HepG2 (cell line): ENCODE results near the gene RETN. TPM values are rescaled to one million over a fixed set of nuclear protein-coding genes. Genes with fewer than 3 reads are reported as not detected.

Experiments
- BCL6 ChIP-seq: IDR thresholded peaks from 2 replicates; pipeline ENCODE4 v1.6.1; 2016; ENCODE audit warnings: missing genetic modification reagents, missing compliant biosample characterization
- CENPX ChIP-seq: sonication (generic); formaldehyde crosslinking; IDR thresholded peaks from 2 replicates; pipeline ENCODE4 v1.9.0; 2021; ENCODE audit warnings: mild to moderate bottlenecking, missing genetic modification reagents, moderate library complexity
- FOXP1 ChIP-seq, 2 experiments: fragments of 450-650 bp in 1 of 2; IDR thresholded peaks; 2 replicates each; pipeline ENCODE4 v1.6.1; 2017 to 2018; ENCODE audit warnings: antibody characterized with exemption in 1 of 2
- HOXA5 ChIP-seq: sonication (generic); formaldehyde crosslinking; IDR thresholded peaks from 2 replicates; pipeline ENCODE4 v1.4.0; 2020; ENCODE audit warnings: missing genetic modification reagents
- KLF15 ChIP-seq: sonication (generic); formaldehyde crosslinking; IDR thresholded peaks from 2 replicates; pipeline ENCODE4 v1.8.1; 2023; ENCODE audit warnings: borderline replicate concordance, mild to moderate bottlenecking, inconsistent platforms, missing genetic modification reagents, mixed read lengths
- MZF1 ChIP-seq: sonication (generic); formaldehyde crosslinking; IDR thresholded peaks from 2 replicates; pipeline ENCODE4 v1.8.1; 2023; ENCODE audit warnings: mild to moderate bottlenecking, missing genetic modification reagents, borderline replicate concordance
- NFYB ChIP-seq: sonication (generic); formaldehyde crosslinking; IDR thresholded peaks from 2 replicates; pipeline ENCODE4 v1.4.0; 2020; ENCODE audit warnings: missing genetic modification reagents
- SP2 ChIP-seq: sonication (generic); formaldehyde crosslinking; IDR thresholded peaks from 2 replicates; pipeline ENCODE4 v1.5.1; 2020; ENCODE audit warnings: mild to moderate bottlenecking, missing genetic modification reagents
- TEAD3 ChIP-seq: optimal IDR thresholded peaks from 2 replicates; pipeline ENCODE3; 2016; ENCODE audit warnings: borderline replicate concordance
- XRCC5 ChIP-seq: fragments of 200-400 bp; formaldehyde crosslinking; optimal IDR thresholded peaks from 2 replicates; pipeline ENCODE3; 2017; ENCODE audit warnings: mild to moderate bottlenecking, low read length
- ZBTB21 ChIP-seq: sonication (generic); formaldehyde crosslinking; IDR thresholded peaks from 2 replicates; pipeline ENCODE4 v1.4.0; 2020; ENCODE audit warnings: missing genetic modification reagents
- ZBTB42 ChIP-seq: sonication (generic); formaldehyde crosslinking; IDR thresholded peaks from 2 replicates; pipeline ENCODE4 v1.5.0; 2020; ENCODE audit warnings: mild to moderate bottlenecking, missing genetic modification reagents
- ZFP36L1 ChIP-seq: sonication (generic); formaldehyde crosslinking; IDR thresholded peaks from 2 replicates; pipeline ENCODE4 v1.8.0; 2022; ENCODE audit warnings: mild to moderate bottlenecking, missing genetic modification reagents, moderate library complexity
- ZNF234 ChIP-seq: sonication (generic); formaldehyde crosslinking; conservative IDR thresholded peaks from 2 replicates; pipeline ENCODE4 v1.5.1; 2020; ENCODE audit warnings: mild to moderate bottlenecking, missing genetic modification reagents
- polyA plus RNA-seq, 8 experiments: library from polyadenylated mRNA; depleted of rRNA in 3 of 8; stranded (reverse) in 7 of 8; unstranded in 1 of 8; fragments of >200 nt; fragmentation: Illumina TruSeq in 4 of 8; extraction: Trizol in 4 of 8; gene quantifications; 2 replicates each; pipeline versions ENCODE4 v1.2.1 to v1.2.3, GENCODE V29; 2011 to 2016; ENCODE audit warnings: low read depth in 4 of 8, missing spikeins in 1 of 8, mixed read lengths in 1 of 8; ENCODE audit not compliant: insufficient read depth in 1 of 8
- total RNA-seq, 5 experiments: library from RNA; depleted of rRNA; stranded (reverse); fragments of >200 nt; fragmentation: Illumina TruSeq; extraction: Trizol; gene quantifications; 2 replicates each; pipeline ENCODE4 v1.2.3, GENCODE V29; 2016; ENCODE audit warnings: low read depth in 1 of 5
- TF ChIP-seq, protein P1 (sequence below): sonication (generic); formaldehyde crosslinking; IDR thresholded peaks from 2 replicates; pipeline ENCODE4 v1.4.0; 2020; ENCODE audit warnings: mild to moderate bottlenecking, missing genetic modification reagents, borderline replicate concordance
- TF ChIP-seq, protein P2 (sequence below): IDR thresholded peaks from 2 replicates; pipeline ENCODE4 v1.6.1; 2016; ENCODE audit warnings: low read depth, control low read depth
- TF ChIP-seq, protein P3 (sequence below): sonication (generic); formaldehyde crosslinking; IDR thresholded peaks from 2 replicates; pipeline ENCODE4 v1.4.0; 2020; ENCODE audit warnings: mild to moderate bottlenecking, low read depth, missing genetic modification reagents
- TF ChIP-seq, protein P4 (sequence below): sonication (generic); formaldehyde crosslinking; IDR thresholded peaks from 2 replicates; pipeline ENCODE4 v1.5.1; 2020; ENCODE audit warnings: mild to moderate bottlenecking, missing genetic modification reagents, moderate library complexity

The RETN gene
- total and polyA plus RNA-seq, 2 of the 13 experiments (the other 11 are each of a cell fraction or from before 2014, with no cell fraction given): not detected

DNA sequence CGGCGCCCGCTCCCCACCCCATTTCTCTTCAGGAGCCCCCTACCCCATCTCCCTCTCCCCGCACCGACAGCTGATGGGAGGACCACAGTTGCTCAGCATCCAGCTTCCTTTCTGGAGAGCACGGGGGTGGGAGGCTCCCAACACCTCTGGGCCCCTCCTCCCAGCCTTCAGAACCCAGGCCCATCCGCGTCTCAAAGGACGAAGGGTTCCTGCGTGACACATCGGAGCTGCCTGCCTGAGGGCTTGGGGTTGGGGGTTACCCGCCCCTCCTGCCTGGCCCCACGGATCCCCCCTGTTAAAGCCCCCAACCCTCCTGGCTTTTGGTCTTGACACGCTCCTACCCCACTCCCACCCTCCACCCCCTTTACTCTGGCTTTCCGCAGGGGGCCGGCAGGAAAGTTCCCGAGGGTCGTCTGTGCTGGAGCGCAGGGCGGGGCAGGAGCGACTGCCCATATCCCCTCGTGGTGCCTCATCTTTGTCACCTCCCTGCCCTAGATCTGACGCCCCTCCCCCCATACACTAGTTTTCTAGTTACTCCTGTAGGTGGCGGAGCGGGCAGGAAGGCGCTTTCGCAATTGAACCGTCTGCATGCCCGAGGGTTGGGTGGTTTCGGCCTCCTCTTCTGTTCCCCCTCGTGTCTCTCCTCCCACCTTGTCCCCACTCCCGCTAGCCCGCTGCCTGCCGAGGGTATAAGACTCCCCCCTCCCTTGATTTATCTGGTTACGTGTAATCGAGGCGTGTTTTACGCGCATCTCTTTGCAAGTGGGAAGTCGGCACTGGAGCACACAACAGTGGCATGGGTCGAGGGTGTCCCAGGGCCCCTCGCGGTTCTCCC, 12.7 kb downstream of the RETN start (continued):
- TF ChIP-seq SP2 (CRISPR knock-in tag) (no peak), ZFP36L1 (CRISPR knock-in tag) (no peak), HOXA5 (no peak), ZBTB21 (CRISPR knock-in tag) (no peak), MZF1 (CRISPR knock-in tag) (0 out of 2 replicates have a peak, but pooled peaks have one; percentile 32), XRCC5 (peak; percentile 83), BCL6 (peak; percentile 33; the same call in 1 of the 2 replicates), ZBTB42 (CRISPR knock-in tag) (no peak), CENPX (CRISPR knock-in tag) (no peak), ZNF234 (CRISPR knock-in tag) (0 out of 2 replicates have a peak, but pooled peaks have one; percentile 3), NFYB (CRISPR knock-in tag) (no peak), KLF15 (CRISPR knock-in tag) (no peak), FOXP1 (IDR thresholded peaks at IDR 0.05) (no peak), FOXP1 (CRISPR knock-in tag; IDR thresholded peaks at IDR 0.05) (0 out of 2 replicates have a peak, but pooled peaks have one; percentile 20), TEAD3 (CRISPR knock-in tag) (peak; percentile 37)
- TF ChIP-seq, protein P1, sequence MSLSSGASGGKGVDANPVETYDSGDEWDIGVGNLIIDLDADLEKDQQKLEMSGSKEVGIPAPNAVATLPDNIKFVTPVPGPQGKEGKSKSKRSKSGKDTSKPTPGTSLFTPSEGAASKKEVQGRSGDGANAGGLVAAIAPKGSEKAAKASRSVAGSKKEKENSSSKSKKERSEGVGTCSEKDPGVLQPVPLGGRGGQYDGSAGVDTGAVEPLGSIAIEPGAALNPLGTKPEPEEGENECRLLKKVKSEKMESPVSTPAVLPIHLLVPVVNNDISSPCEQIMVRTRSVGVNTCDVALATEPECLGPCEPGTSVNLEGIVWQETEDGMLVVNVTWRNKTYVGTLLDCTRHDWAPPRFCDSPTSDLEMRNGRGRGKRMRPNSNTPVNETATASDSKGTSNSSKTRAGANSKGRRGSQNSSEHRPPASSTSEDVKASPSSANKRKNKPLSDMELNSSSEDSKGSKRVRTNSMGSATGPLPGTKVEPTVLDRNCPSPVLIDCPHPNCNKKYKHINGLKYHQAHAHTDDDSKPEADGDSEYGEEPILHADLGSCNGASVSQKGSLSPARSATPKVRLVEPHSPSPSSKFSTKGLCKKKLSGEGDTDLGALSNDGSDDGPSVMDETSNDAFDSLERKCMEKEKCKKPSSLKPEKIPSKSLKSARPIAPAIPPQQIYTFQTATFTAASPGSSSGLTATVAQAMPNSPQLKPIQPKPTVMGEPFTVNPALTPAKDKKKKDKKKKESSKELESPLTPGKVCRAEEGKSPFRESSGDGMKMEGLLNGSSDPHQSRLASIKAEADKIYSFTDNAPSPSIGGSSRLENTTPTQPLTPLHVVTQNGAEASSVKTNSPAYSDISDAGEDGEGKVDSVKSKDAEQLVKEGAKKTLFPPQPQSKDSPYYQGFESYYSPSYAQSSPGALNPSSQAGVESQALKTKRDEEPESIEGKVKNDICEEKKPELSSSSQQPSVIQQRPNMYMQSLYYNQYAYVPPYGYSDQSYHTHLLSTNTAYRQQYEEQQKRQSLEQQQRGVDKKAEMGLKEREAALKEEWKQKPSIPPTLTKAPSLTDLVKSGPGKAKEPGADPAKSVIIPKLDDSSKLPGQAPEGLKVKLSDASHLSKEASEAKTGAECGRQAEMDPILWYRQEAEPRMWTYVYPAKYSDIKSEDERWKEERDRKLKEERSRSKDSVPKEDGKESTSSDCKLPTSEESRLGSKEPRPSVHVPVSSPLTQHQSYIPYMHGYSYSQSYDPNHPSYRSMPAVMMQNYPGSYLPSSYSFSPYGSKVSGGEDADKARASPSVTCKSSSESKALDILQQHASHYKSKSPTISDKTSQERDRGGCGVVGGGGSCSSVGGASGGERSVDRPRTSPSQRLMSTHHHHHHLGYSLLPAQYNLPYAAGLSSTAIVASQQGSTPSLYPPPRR: 0 out of 2 replicates have a peak, but pooled peaks have one; percentile 13
- TF ChIP-seq, protein P2, sequence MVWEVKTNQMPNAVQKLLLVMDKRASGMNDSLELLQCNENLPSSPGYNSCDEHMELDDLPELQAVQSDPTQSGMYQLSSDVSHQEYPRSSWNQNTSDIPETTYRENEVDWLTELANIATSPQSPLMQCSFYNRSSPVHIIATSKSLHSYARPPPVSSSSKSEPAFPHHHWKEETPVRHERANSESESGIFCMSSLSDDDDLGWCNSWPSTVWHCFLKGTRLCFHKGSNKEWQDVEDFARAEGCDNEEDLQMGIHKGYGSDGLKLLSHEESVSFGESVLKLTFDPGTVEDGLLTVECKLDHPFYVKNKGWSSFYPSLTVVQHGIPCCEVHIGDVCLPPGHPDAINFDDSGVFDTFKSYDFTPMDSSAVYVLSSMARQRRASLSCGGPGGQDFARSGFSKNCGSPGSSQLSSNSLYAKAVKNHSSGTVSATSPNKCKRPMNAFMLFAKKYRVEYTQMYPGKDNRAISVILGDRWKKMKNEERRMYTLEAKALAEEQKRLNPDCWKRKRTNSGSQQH (CRISPR knock-in tag): no peak
- TF ChIP-seq, protein P3, sequence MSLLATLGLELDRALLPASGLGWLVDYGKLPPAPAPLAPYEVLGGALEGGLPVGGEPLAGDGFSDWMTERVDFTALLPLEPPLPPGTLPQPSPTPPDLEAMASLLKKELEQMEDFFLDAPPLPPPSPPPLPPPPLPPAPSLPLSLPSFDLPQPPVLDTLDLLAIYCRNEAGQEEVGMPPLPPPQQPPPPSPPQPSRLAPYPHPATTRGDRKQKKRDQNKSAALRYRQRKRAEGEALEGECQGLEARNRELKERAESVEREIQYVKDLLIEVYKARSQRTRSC (CRISPR knock-in tag): no peak
- TF ChIP-seq, protein P4, sequence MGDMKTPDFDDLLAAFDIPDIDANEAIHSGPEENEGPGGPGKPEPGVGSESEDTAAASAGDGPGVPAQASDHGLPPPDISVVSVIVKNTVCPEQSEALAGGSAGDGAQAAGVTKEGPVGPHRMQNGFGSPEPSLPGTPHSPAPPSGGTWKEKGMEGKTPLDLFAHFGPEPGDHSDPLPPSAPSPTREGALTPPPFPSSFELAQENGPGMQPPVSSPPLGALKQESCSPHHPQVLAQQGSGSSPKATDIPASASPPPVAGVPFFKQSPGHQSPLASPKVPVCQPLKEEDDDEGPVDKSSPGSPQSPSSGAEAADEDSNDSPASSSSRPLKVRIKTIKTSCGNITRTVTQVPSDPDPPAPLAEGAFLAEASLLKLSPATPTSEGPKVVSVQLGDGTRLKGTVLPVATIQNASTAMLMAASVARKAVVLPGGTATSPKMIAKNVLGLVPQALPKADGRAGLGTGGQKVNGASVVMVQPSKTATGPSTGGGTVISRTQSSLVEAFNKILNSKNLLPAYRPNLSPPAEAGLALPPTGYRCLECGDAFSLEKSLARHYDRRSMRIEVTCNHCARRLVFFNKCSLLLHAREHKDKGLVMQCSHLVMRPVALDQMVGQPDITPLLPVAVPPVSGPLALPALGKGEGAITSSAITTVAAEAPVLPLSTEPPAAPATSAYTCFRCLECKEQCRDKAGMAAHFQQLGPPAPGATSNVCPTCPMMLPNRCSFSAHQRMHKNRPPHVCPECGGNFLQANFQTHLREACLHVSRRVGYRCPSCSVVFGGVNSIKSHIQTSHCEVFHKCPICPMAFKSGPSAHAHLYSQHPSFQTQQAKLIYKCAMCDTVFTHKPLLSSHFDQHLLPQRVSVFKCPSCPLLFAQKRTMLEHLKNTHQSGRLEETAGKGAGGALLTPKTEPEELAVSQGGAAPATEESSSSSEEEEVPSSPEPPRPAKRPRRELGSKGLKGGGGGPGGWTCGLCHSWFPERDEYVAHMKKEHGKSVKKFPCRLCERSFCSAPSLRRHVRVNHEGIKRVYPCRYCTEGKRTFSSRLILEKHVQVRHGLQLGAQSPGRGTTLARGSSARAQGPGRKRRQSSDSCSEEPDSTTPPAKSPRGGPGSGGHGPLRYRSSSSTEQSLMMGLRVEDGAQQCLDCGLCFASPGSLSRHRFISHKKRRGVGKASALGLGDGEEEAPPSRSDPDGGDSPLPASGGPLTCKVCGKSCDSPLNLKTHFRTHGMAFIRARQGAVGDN: no peak
